Smooth muscle cell (in vitro differentiated cells): ENCODE data around the gene APBA2. TPM values are rescaled to one million over a fixed set of nuclear protein-coding genes. Genes with fewer than 3 reads are reported as not detected.

Experiments used
- DNase-seq: peaks from one replicate; lab custom pipeline; 2025; ENCODE audit not compliant: unreplicated experiment; lab: John Stamatoyannopoulos, UW
- H2AFZ ChIP-seq: fragments of 200-600 bp; sonication (generic); 2 replicates; pipeline ENCODE4 v1.6.0; 2016; ENCODE audit warnings: antibody characterized with exemption, low read depth, mild to moderate bottlenecking
- H3F3A ChIP-seq: fragments of 200-600 bp; sonication (generic); 2 replicates; pipeline ENCODE4 v1.6.0; 2017; ENCODE audit warnings: antibody characterized with exemption, low read depth
- H3K27ac ChIP-seq: fragments of 200-600 bp; sonication (generic); 2 replicates; pipeline ENCODE4 v1.5.1; 2016; ENCODE audit warnings: low read depth, mild to moderate bottlenecking
- H3K27me3 ChIP-seq: fragments of 200-600 bp; sonication (generic); 2 replicates; pipeline ENCODE4 v1.6.1; 2016; ENCODE audit warnings: low read depth, mild to moderate bottlenecking
- H3K36me3 ChIP-seq: fragments of 200-600 bp; sonication (generic); 2 replicates; pipeline ENCODE4 v1.5.1; 2016; ENCODE audit warnings: low read depth
- H3K4me1 ChIP-seq: fragments of 200-600 bp; sonication (generic); 2 replicates; pipeline ENCODE4 v1.5.1; 2016; ENCODE audit warnings: low read depth
- H3K4me2 ChIP-seq: fragments of 200-600 bp; sonication (generic); 2 replicates; pipeline ENCODE4 v1.6.0; 2016; ENCODE audit warnings: mild to moderate bottlenecking
- H3K4me3 ChIP-seq: fragments of 200-600 bp; sonication (generic); 2 replicates; pipeline ENCODE4 v1.5.1; 2016; ENCODE audit warnings: mild to moderate bottlenecking
- H3K79me2 ChIP-seq: fragments of 200-600 bp; sonication (generic); 2 replicates; pipeline ENCODE4 v1.6.0; 2016; ENCODE audit warnings: low read depth, mild to moderate bottlenecking
- H3K9ac ChIP-seq: fragments of 200-600 bp; sonication (generic); 2 replicates; pipeline ENCODE4 v1.6.0; 2016; ENCODE audit warnings: low read depth
- H3K9me3 ChIP-seq: fragments of 200-600 bp; sonication (generic); replicated peaks from 2 replicates; pipeline ENCODE4 v1.5.1; 2016; ENCODE audit warnings: low read depth
- H4K20me1 ChIP-seq: fragments of 200-600 bp; sonication (generic); 2 replicates; pipeline ENCODE4 v1.6.0; 2016; ENCODE audit warnings: low read depth
- WGBS: methylation state at CpG from one replicate; pipeline ENCODE4 v1.1.7; 2016; ENCODE audit warnings: low lambda C conversion rate; 5-methylcytosine and 5-hydroxymethylcytosine counted together
- polyA plus RNA-seq: library from polyadenylated mRNA; unstranded; fragments of >200 nt; fragmentation: Nextera tagmentation; extraction: Ambion mirVana; gene quantifications from 2 replicates; pipeline ENCODE4 v1.2.1, GENCODE V29; 2016
- total RNA-seq: library from RNA; depleted of rRNA; stranded (reverse); fragments of >200 nt; gene quantifications from 2 replicates; pipeline ENCODE4 v1.2.3, GENCODE V29; 2014
- TF ChIP-seq, protein P1 (sequence below): fragments of 200-600 bp; sonication (generic); IDR thresholded peaks from 2 replicates; pipeline ENCODE4 v1.5.1; 2017; ENCODE audit warnings: borderline replicate concordance, mild to moderate bottlenecking, antibody characterized with exemption; ENCODE audit not compliant: insufficient read depth, poor library complexity, severe bottlenecking

Gene APBA2
- total and polyA plus RNA-seq, 2 experiments from 2014 or later = 10.2 to 14.9 TPM

DNA sequence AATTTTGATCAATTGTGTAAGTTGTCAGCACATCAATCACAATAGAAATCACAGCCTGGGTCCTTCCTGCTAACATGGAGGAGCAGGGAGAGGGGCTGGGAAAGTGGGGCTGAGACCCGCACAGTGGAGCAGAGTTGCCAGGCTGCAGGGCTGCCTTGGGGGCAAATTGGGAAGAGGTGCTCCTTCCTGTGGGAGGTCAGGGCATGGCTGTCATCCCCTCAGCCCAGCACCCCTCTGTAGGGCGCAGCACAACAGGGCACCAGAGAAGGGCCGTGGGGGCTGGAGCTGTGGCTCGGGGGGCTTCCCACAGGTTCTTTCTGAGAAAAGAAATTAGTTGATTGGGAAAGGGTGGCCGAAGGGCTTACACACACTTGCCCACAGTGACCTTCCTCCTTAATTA, 257.5 kb downstream of the APBA2 start:
- Histone ChIP-seq H3K9me3 (no peaks in the 10 kb centered on the region), H3K4me3 (no peak overlapping the region), H3K4me1 (no peaks in the 10 kb centered on the region), H3K36me3 (no peaks in the 10 kb centered on the region), H3F3A (no peaks in the 10 kb centered on the region), H3K27ac (peak overlapping the region; percentile 79), H3K79me2 (no peaks in the 10 kb centered on the region), H3K9ac (no peak overlapping the region), H4K20me1 (no peaks in the 10 kb centered on the region), H3K27me3 (no peaks in the 10 kb centered on the region), H2AFZ (no peak overlapping the region), H3K4me2 (peak overlapping the region; percentile 5)
- no peak for DNase-seq
- 92% methylated on average over 5 of the region's 5 CpGs for WGBS
- TF ChIP-seq, protein P1, sequence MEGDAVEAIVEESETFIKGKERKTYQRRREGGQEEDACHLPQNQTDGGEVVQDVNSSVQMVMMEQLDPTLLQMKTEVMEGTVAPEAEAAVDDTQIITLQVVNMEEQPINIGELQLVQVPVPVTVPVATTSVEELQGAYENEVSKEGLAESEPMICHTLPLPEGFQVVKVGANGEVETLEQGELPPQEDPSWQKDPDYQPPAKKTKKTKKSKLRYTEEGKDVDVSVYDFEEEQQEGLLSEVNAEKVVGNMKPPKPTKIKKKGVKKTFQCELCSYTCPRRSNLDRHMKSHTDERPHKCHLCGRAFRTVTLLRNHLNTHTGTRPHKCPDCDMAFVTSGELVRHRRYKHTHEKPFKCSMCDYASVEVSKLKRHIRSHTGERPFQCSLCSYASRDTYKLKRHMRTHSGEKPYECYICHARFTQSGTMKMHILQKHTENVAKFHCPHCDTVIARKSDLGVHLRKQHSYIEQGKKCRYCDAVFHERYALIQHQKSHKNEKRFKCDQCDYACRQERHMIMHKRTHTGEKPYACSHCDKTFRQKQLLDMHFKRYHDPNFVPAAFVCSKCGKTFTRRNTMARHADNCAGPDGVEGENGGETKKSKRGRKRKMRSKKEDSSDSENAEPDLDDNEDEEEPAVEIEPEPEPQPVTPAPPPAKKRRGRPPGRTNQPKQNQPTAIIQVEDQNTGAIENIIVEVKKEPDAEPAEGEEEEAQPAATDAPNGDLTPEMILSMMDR = no peak

DNA sequence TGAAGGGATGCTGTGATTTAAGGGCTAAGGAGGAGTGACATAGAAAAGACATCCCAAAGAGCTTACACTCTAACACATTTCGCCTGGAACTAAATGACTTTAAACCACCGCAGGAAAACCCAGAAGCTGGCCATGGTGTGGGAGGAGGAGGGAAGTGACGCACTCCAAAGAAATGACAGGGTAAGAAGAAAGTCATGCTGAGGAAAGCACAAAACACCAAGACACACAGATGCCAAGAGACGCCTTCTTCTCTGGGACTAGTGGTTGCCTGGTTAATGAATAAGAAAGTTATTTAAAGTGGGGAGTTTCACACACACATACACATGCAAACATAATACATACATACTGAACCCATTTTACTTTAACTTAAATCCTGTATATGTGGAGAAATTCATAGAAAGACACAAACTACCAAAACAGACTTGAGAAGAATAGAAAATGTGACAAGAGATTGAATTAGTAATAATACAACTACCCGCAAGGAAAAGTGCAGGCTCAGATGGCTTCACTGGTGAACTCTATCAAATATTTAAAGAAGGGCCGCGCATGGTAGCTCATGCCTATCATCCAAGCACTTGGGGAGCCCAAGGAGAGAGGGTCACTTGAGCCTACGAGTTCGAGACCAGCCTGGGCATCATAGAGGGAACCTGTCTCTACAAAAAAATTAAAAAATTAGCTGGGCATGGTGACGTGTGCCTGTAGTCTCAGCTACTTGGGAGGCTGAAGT, 258.3 kb downstream of the APBA2 start:
- peak overlapping the region; percentile 5 for H3K4me2 ChIP-seq
- 61% methylated on average over 10 of the region's 10 CpGs for WGBS

DNA sequence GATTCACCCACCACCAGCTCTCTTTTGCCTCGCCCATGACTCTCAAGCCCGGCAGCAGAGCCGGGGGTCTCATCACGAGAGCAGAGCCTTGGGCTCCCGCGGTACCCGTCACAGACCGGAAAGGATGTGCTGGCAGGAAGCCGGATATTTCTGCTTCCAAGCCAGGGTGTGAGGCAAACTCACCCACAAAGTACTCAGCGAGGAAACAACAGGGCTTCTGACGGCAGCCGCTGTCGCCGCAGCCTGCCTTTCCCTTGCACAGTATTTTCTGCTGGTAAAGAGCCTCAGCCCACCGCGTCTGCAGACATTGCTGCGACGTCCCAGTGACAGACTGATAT, 263.9 kb downstream of the APBA2 start:
- TF ChIP-seq, protein P1 = no peak
- H3F3A ChIP-seq = no peaks in the 10 kb centered on the region
- no peak for DNase-seq
- H2AFZ ChIP-seq = no peak overlapping the region
- no peaks in the 10 kb centered on the region for H3K27me3 ChIP-seq
- H4K20me1 ChIP-seq = no peaks in the 10 kb centered on the region
- H3K4me2 ChIP-seq = no peak overlapping the region
- WGBS = 94% methylated on average over 18 of the region's 18 CpGs
- H3K27ac ChIP-seq = no peak overlapping the region
- no peaks in the 10 kb centered on the region for H3K79me2 ChIP-seq
- no peaks in the 10 kb centered on the region for H3K9me3 ChIP-seq
- H3K9ac ChIP-seq = no peak overlapping the region
- no peak overlapping the region for H3K4me3 ChIP-seq
- H3K4me1 ChIP-seq = no peaks in the 10 kb centered on the region
- H3K36me3 ChIP-seq = no peaks in the 10 kb centered on the region

More for the DNA sequence above, 258.3 kb downstream of the APBA2 start:
- no peaks in the 10 kb centered on the region for H3K9me3 ChIP-seq
- no peaks in the 10 kb centered on the region for H4K20me1 ChIP-seq
- H2AFZ ChIP-seq = no peak overlapping the region
- no peaks in the 10 kb centered on the region for H3K4me1 ChIP-seq
- no peak overlapping the region for H3K9ac ChIP-seq
- DNase-seq = no peak
- no peaks in the 10 kb centered on the region for H3K27me3 ChIP-seq
- H3K27ac ChIP-seq = peak overlapping the region; percentile 79
- H3K4me3 ChIP-seq = no peak overlapping the region
- H3K36me3 ChIP-seq = no peaks in the 10 kb centered on the region
- no peaks in the 10 kb centered on the region for H3F3A ChIP-seq
- TF ChIP-seq, protein P1 = no peak
- H3K79me2 ChIP-seq = no peaks in the 10 kb centered on the region
